H1 (cell line): ENCODE data around the gene KIAA1614. TPM values are rescaled to one million over a fixed set of nuclear protein-coding genes. Genes with fewer than 3 reads are reported as not detected.

ENCODE experiments used
- CTCF ChIA-PET: fragments of 300-600 bp; sonication (Branson Sonifier 250); formaldehyde crosslinking; loops from one replicate; lab custom pipeline; 2021; ENCODE audit not compliant: partially characterized antibody; lab: Charles Lee
- POLR2A ChIA-PET: fragments of 300-600 bp; sonication (Branson Sonifier 250); formaldehyde crosslinking; loops from one replicate; lab custom pipeline; 2021; ENCODE audit warnings: inconsistent platforms; ENCODE audit not compliant: partially characterized antibody; lab: Charles Lee
- DNase-seq, 2 experiments: peaks; one replicate each; pipeline versions ENCODE4 v3.0.0 to v3.0.0-alpha.2; 2010 to 2022; ENCODE audit warnings: low spot score in 2 of 2, low read depth in 1 of 2, mixed read lengths in 1 of 2
- FAIRE-seq: peaks from 2 replicates; lab custom pipeline; 2011; peaks lifted over from hg19 to GRCh38; lab: Jason Lieb, UNC
- H2AFZ ChIP-seq: 2 replicates; pipeline ENCODE4 v1.8.1; 2012; ENCODE audit warnings: low read length, inconsistent platforms
- H2AK5ac ChIP-seq: 2 replicates; pipeline ENCODE4 v1.6.1; 2013; ENCODE audit warnings: low read depth, low read length
- H2BK120ac ChIP-seq: replicated peaks from 2 replicates; pipeline ENCODE3; 2013; ENCODE audit warnings: low read depth, low read length, inconsistent platforms
- H2BK12ac ChIP-seq: 2 replicates; pipeline ENCODE4 v1.6.1; 2013; ENCODE audit warnings: low read depth, low read length
- H2BK15ac ChIP-seq: 2 replicates; pipeline ENCODE4 v1.6.1; 2013; ENCODE audit warnings: low read length
- H2BK20ac ChIP-seq: 2 replicates; pipeline ENCODE4 v1.6.1; 2013; ENCODE audit warnings: low read length
- H2BK5ac ChIP-seq: 2 replicates; pipeline ENCODE4 v1.6.1; 2013; ENCODE audit warnings: low read depth, low read length
- H3K14ac ChIP-seq: 2 replicates; pipeline ENCODE4 v1.6.1; 2013; ENCODE audit warnings: inconsistent platforms; ENCODE audit not compliant: insufficient read length
- H3K18ac ChIP-seq: 2 replicates; pipeline ENCODE4 v1.6.1; 2013; ENCODE audit warnings: low read length; ENCODE audit errors: extremely low read depth
- H3K23ac ChIP-seq: 2 replicates; pipeline ENCODE4 v1.6.1; 2013; ENCODE audit warnings: inconsistent platforms; ENCODE audit not compliant: insufficient read length
- H3K23me2 ChIP-seq: 2 replicates; pipeline ENCODE4 v1.6.1; 2013; ENCODE audit warnings: low read depth, low read length
- H3K27ac ChIP-seq: 2 replicates; pipeline ENCODE4 v1.6.1; 2011; ENCODE audit warnings: low read depth, low read length, inconsistent platforms
- H3K27me3 ChIP-seq, 4 experiments: replicated peaks in 1 of 4; 1 replicate in 1 of 4; 2 replicates in 3 of 4; pipeline versions ENCODE4 v1.6.1 to v1.8.1; 2011 to 2013; ENCODE audit warnings: low read length in 3 of 4, mild to moderate bottlenecking in 3 of 4, inconsistent platforms in 2 of 4, mixed read lengths in 2 of 4, moderate library complexity in 1 of 4; ENCODE audit not compliant: control insufficient read depth in 3 of 4, insufficient read depth in 3 of 4; ENCODE audit errors: extremely low read depth in 1 of 4
- H3K36me3 ChIP-seq, 4 experiments: 2 replicates each; pipeline versions ENCODE4 v1.6.1 to v1.8.1; 2011 to 2013; ENCODE audit warnings: mild to moderate bottlenecking in 4 of 4, low read length in 3 of 4, moderate library complexity in 2 of 4, control low read depth in 1 of 4, inconsistent platforms in 1 of 4; ENCODE audit not compliant: insufficient read depth in 4 of 4, control insufficient read depth in 2 of 4
- H3K4ac ChIP-seq: replicated peaks from 2 replicates; pipeline ENCODE3; 2013; ENCODE audit warnings: low read length, low read depth, mixed read lengths, inconsistent platforms; ENCODE audit not compliant: insufficient read length
- H3K4me1 ChIP-seq, 4 experiments: replicated peaks in 1 of 4; 1 replicate in 1 of 4; 2 replicates in 3 of 4; pipeline versions ENCODE4 v1.6.1 to v1.8.1; 2011 to 2013; ENCODE audit warnings: low read length in 3 of 4, inconsistent platforms in 2 of 4, mixed read lengths in 1 of 4; ENCODE audit not compliant: insufficient read depth in 4 of 4, control insufficient read depth in 3 of 4
- H3K4me2 ChIP-seq, 2 experiments: 2 replicates each; pipeline versions ENCODE4 v1.6.1 to v1.8.1; 2011 to 2013; ENCODE audit warnings: low read depth in 2 of 2, low read length in 2 of 2, control low read depth in 1 of 2, inconsistent platforms in 1 of 2, mild to moderate bottlenecking in 1 of 2; ENCODE audit not compliant: insufficient read depth in 1 of 2
- H3K4me3 ChIP-seq, 4 experiments: fragments of 200-600, 300-600 bp in 1 of 4; sonication (generic), shearing (Covaris generic), sonication (Bioruptor Twin) in 1 of 4; 2 replicates each; pipeline versions ENCODE4 v1.5.1 to v1.8.1; 2011 to 2016; ENCODE audit warnings: low read length in 4 of 4, low read depth in 3 of 4, control low read depth in 2 of 4, inconsistent platforms in 2 of 4, mild to moderate bottlenecking in 2 of 4, mixed read lengths in 1 of 4, moderate library complexity in 1 of 4; ENCODE audit not compliant: insufficient read depth in 2 of 4; ENCODE audit errors: extremely low read depth in 1 of 4
- H3K56ac ChIP-seq: replicated peaks from 2 replicates; pipeline ENCODE3; 2013; ENCODE audit warnings: low read depth, mild to moderate bottlenecking, mixed read lengths, low read length, inconsistent platforms; ENCODE audit not compliant: insufficient read length
- H3K79me1 ChIP-seq: 2 replicates; pipeline ENCODE4 v1.6.1; 2013; ENCODE audit warnings: low read depth, low read length, control low read depth
- H3K79me2 ChIP-seq, 2 experiments: 2 replicates each; pipeline versions ENCODE4 v1.6.1 to v1.8.1; 2012 to 2013; ENCODE audit warnings: low read length in 2 of 2, mild to moderate bottlenecking in 2 of 2, inconsistent platforms in 1 of 2; ENCODE audit not compliant: insufficient read depth in 2 of 2, control insufficient read depth in 1 of 2
- H3K9ac ChIP-seq, 4 experiments: replicated peaks in 1 of 4; 1 replicate in 1 of 4; 2 replicates in 3 of 4; pipeline versions ENCODE4 v1.6.1 to v1.8.1; 2011 to 2013; ENCODE audit warnings: low read depth in 3 of 4, low read length in 3 of 4, control low read depth in 2 of 4, mild to moderate bottlenecking in 2 of 4, moderate library complexity in 2 of 4, inconsistent platforms in 1 of 4; ENCODE audit errors: extremely low read depth in 1 of 4
- H3K9me3 ChIP-seq, 2 experiments: 2 replicates each; pipeline versions ENCODE4 v1.6.1 to v1.8.1; 2012 to 2013; ENCODE audit warnings: mild to moderate bottlenecking in 2 of 2, moderate library complexity in 2 of 2, control low read depth in 1 of 2, inconsistent platforms in 1 of 2, low read depth in 1 of 2, low read length in 1 of 2, mixed read lengths in 1 of 2; ENCODE audit not compliant: insufficient read depth in 2 of 2
- H4K20me1 ChIP-seq, 2 experiments: replicated peaks in 1 of 2; 2 replicates each; pipeline versions ENCODE3 to v1.8.1; 2011 to 2013; ENCODE audit warnings: inconsistent platforms in 2 of 2, low read length in 2 of 2, mild to moderate bottlenecking in 1 of 2; ENCODE audit not compliant: insufficient read depth in 2 of 2, control insufficient read depth in 1 of 2
- H4K5ac ChIP-seq: 2 replicates; pipeline ENCODE4 v1.6.1; 2013; ENCODE audit warnings: low read length, low read depth, mixed read lengths, inconsistent platforms; ENCODE audit not compliant: insufficient read length
- H4K8ac ChIP-seq: 2 replicates; pipeline ENCODE4 v1.8.0; 2013; ENCODE audit warnings: mild to moderate bottlenecking, moderate library complexity, low read length, inconsistent platforms; ENCODE audit not compliant: insufficient read depth; ENCODE audit errors: extremely low read depth
- H4K91ac ChIP-seq: replicated peaks from 2 replicates; pipeline ENCODE3; 2013; ENCODE audit warnings: low read length, mixed read lengths, inconsistent platforms; ENCODE audit not compliant: insufficient read length
- KDM4A ChIP-seq: IDR thresholded peaks from one replicate; pipeline ENCODE4 v1.7.1; 2012; ENCODE audit warnings: low read depth, mild to moderate bottlenecking, moderate library complexity, low read length, inconsistent platforms; ENCODE audit not compliant: severe bottlenecking
- SIRT6 ChIP-seq: IDR thresholded peaks from one replicate; pipeline ENCODE4 v1.7.1; 2012; ENCODE audit warnings: low read length, inconsistent platforms
- WGBS, 2 experiments: shearing (Covaris generic) in 1 of 2; methylation state at CpG; one replicate each; pipeline versions ENCODE4 v1.1.6 to v1.1.7; 2013 to 2015; ENCODE audit warnings: low lambda C conversion rate in 2 of 2, mixed read lengths in 2 of 2, inconsistent platforms in 1 of 2, low coverage in 1 of 2, missing lambda C conversion rate in 1 of 2; ENCODE audit not compliant: insufficient replicate concordance in 2 of 2, insufficient coverage in 1 of 2, insufficient read length in 1 of 2; ENCODE audit errors: extremely low coverage in 1 of 2, missing lambda C conversion rate in 1 of 2; 5-methylcytosine and 5-hydroxymethylcytosine counted together
- polyA plus RNA-seq, 7 experiments: library from polyadenylated mRNA; depleted of rRNA in 3 of 7; stranded (reverse) in 5 of 7; unstranded in 2 of 7; fragments of >200 nt in 5 of 7; fragments of 200-250 nt in 2 of 7; gene quantifications; 1 replicate in 5 of 7; 2 replicates in 1 of 7; 4 replicates in 1 of 7; pipeline versions ENCODE4 v1.2.1 to v1.2.3, GENCODE V29; 2011 to 2013; ENCODE audit warnings: missing spikeins in 2 of 7, mixed read lengths in 2 of 7
- total RNA-seq: library from RNA; stranded (reverse); fragmentation: NEBNext Ultra II Directional; extraction: Animal tissue kit (Norgen Biotek cat#: 25700); gene quantifications from 2 replicates; pipeline ENCODE4 v1.2.1, GENCODE V29; 2021

Gene KIAA1614
- total and polyA plus RNA-seq, 2 of the 8 experiments (the other 6 are each of a cell fraction or from before 2014, with no cell fraction given): 1.3 to 3.1 TPM

GRCh38 chr1:180888870-180889269, 23.8 kb upstream of the KIAA1614 start:
- H2BK12ac ChIP-seq: no peak overlapping the region
- H4K91ac ChIP-seq: no peak overlapping the region
- H3K9me3 ChIP-seq: no peaks in the 10 kb centered on the region
- H3K4ac ChIP-seq: no peak overlapping the region
- no peaks in the 10 kb centered on the region for H3K27me3 ChIP-seq
- H4K8ac ChIP-seq: no peak overlapping the region
- H3K27ac ChIP-seq: no peak overlapping the region
- H3K23me2 ChIP-seq: no peaks in the 10 kb centered on the region
- no peak overlapping the region for H3K14ac ChIP-seq
- no peak for DNase-seq
- WGBS, 2 experiments: 100% methylated on average over 1 of the region's 1 CpG; no CpG with 5 or more reads in 1 of the 2 experiments
- H3K18ac ChIP-seq: no peak overlapping the region
- CTCF ChIA-PET: interaction anchor here (0.6 to 1.4 kb wide), 3 partner anchors 10 to 383 kb away, joined by 3 to 7 read pairs (median 3); no protein-coding TSS in a partner anchor
- POLR2A ChIA-PET: no interaction called here
- no peaks in the 10 kb centered on the region for H3K79me2 ChIP-seq
- no peak overlapping the region for H2AK5ac ChIP-seq
- no peak overlapping the region for H2BK15ac ChIP-seq
- H3K9ac ChIP-seq: no peak overlapping the region
- H2BK20ac ChIP-seq: no peak overlapping the region
- no peaks in the 10 kb centered on the region for H3K79me1 ChIP-seq
- no peak for TF ChIP-seq KDM4A
- TF ChIP-seq SIRT6: no peak
- H3K4me2 ChIP-seq: no peak overlapping the region
- no peak overlapping the region for H2AFZ ChIP-seq
- no peak overlapping the region for H3K56ac ChIP-seq
- no peak overlapping the region for H4K5ac ChIP-seq
- H2BK5ac ChIP-seq: no peak overlapping the region
- H3K4me3 ChIP-seq: no peak overlapping the region
- FAIRE-seq: no peak
- H4K20me1 ChIP-seq: no peaks in the 10 kb centered on the region
- H2BK120ac ChIP-seq: no peak overlapping the region
- H3K36me3 ChIP-seq: no peaks in the 10 kb centered on the region; a peak in 1 of 8 replicates
- no peaks in the 10 kb centered on the region for H3K4me1 ChIP-seq
- no peak overlapping the region for H3K23ac ChIP-seq
